Thyroid gland (tissue), 4 donors: ENCODE results near the gene DOK3.

Source experiments
- POLR2A ChIP-seq, 2 donors: fragments of 450-650 bp; IDR thresholded peaks; one replicate each; pipeline ENCODE4 v1.6.1; 2017; ENCODE audit warnings: antibody characterized with exemption in 2 of 2, mild to moderate bottlenecking in 2 of 2, moderate library complexity in 1 of 2
- TF ChIP-seq, protein P1 (sequence below), 6 experiments: fragments of 200-600 bp in 3 of 6; fragments of 450-650 bp in 3 of 6; sonication (generic) in 3 of 6; IDR thresholded peaks; one replicate each; pipeline ENCODE4 v1.5.1; 2016 to 2019; ENCODE audit warnings: antibody characterized with exemption in 6 of 6, mild to moderate bottlenecking in 2 of 6, inconsistent platforms in 1 of 6, moderate library complexity in 1 of 6

DNA sequence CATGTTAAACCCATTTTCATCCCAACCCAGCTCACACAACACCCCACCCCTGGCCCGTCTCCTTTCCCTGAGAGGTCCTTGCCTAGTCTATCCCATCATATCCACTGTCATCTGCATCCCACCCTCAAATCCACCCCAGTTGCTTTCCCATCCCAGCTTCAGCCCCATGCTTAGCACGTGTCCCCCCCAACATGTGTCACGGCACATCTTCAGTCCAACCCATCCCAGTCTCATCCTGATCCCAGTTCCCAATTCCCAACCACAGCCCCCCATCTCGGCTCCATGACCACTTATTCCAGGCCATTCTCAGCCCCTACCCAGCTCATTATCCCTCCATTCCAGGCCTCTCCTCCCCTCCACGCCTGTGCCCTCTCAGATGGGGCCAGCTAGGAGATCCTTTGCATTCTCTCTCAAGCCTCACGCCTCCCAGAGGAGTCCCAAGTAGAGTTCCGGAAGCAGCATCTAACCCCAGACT, 35.6 kb downstream of the DOK3 start:
- TF ChIP-seq POLR2A (IDR thresholded peaks at IDR 0.05) = no peak
- TF ChIP-seq, protein P1, sequence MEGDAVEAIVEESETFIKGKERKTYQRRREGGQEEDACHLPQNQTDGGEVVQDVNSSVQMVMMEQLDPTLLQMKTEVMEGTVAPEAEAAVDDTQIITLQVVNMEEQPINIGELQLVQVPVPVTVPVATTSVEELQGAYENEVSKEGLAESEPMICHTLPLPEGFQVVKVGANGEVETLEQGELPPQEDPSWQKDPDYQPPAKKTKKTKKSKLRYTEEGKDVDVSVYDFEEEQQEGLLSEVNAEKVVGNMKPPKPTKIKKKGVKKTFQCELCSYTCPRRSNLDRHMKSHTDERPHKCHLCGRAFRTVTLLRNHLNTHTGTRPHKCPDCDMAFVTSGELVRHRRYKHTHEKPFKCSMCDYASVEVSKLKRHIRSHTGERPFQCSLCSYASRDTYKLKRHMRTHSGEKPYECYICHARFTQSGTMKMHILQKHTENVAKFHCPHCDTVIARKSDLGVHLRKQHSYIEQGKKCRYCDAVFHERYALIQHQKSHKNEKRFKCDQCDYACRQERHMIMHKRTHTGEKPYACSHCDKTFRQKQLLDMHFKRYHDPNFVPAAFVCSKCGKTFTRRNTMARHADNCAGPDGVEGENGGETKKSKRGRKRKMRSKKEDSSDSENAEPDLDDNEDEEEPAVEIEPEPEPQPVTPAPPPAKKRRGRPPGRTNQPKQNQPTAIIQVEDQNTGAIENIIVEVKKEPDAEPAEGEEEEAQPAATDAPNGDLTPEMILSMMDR (IDR thresholded peaks at IDR 0.05) = no peak
